GM12878 (cell line): ENCODE data around the gene IDH3A. TPM values are rescaled to one million over a fixed set of nuclear protein-coding genes. Genes with fewer than 3 reads are reported as not detected.
A peak's percentile ranks its signal among the peaks of the same experiment; 100 is the strongest.

Source experiments
- ATAC-seq: fragments of 200-7000 bp; cut with Tn5 transposase; 3 replicates; pipeline ENCODE4 v1.9.1; 2020; ENCODE audit warnings: mild to moderate bottlenecking, moderate library complexity
- BruUV-seq: library from RNA; stranded (reverse); fragments of 400-500 nt; replicated peaks from 2 replicates; lab custom pipeline; 2021; lab: Mats Ljungman, UMichigan
- CTCF ChIA-PET: fragments of 300-600 bp; sonication (Branson Sonifier 250); formaldehyde crosslinking; extraction: SDS; loops from one replicate; lab custom pipeline; 2021; ENCODE audit warnings: inconsistent platforms; lab: Yijun Ruan, JAX
- POLR2A ChIA-PET: fragments of 350-600 bp; formaldehyde crosslinking; extraction: SDS; loops from one replicate; lab custom pipeline; 2021; ENCODE audit warnings: inconsistent platforms; lab: Charles Lee
- RAD21 ChIA-PET: fragments of 300-600 bp; sonication (Branson Sonifier 250); formaldehyde crosslinking; loops from one replicate; lab custom pipeline; 2023; ENCODE audit warnings: antibody characterized with exemption; ENCODE audit not compliant: unreplicated experiment; lab: Charles Lee
- SMC1A ChIA-PET: fragments of 300-600 bp; sonication (Branson Sonifier 250); formaldehyde crosslinking; loops from one replicate; lab custom pipeline; 2023; ENCODE audit not compliant: unreplicated experiment, uncharacterized antibody; lab: Charles Lee
- DNase-seq: peaks from one replicate; pipeline ENCODE4 v3.0.0-alpha.2; 2011; ENCODE audit warnings: low read depth, low spot score
- FAIRE-seq: peaks from 3 replicates; lab custom pipeline; 2011; peaks lifted over from hg19 to GRCh38; lab: Jason Lieb, UNC
- H2AFZ ChIP-seq: 2 replicates; pipeline ENCODE4 v1.6.0; 2011; ENCODE audit warnings: low read depth, low read length, control low read depth; ENCODE audit not compliant: control insufficient read depth
- H3K27ac ChIP-seq: 2 replicates; pipeline ENCODE4 v1.5.1; 2011; ENCODE audit warnings: control low read depth; ENCODE audit not compliant: control insufficient read depth, insufficient read depth
- H3K27me3 ChIP-seq, 2 experiments: replicated peaks in 1 of 2; 2 replicates each; pipeline versions ENCODE4 v1.6.0 to v1.6.1; 2011; ENCODE audit warnings: low read length in 1 of 2; ENCODE audit not compliant: control insufficient read depth in 2 of 2, insufficient read depth in 2 of 2
- H3K36me3 ChIP-seq, 2 experiments: 2 replicates each; pipeline ENCODE4 v1.5.1; 2011; ENCODE audit warnings: low read length in 1 of 2; ENCODE audit not compliant: control insufficient read depth in 2 of 2, insufficient read depth in 2 of 2
- H3K4me1 ChIP-seq: 2 replicates; pipeline ENCODE4 v1.6.1; 2011; ENCODE audit warnings: mild to moderate bottlenecking, low read length, moderate library complexity, mixed read lengths; ENCODE audit not compliant: control insufficient read depth, insufficient read depth
- H3K4me2 ChIP-seq: 2 replicates; pipeline ENCODE4 v1.6.0; 2011; ENCODE audit warnings: control low read depth; ENCODE audit not compliant: control insufficient read depth, insufficient read depth
- H3K4me3 ChIP-seq: fragments of 200-600 bp; sonication (generic); 2 replicates; pipeline ENCODE4 v1.5.1; 2016
- H3K79me2 ChIP-seq: 2 replicates; pipeline ENCODE4 v1.6.0; 2011; ENCODE audit warnings: low read length; ENCODE audit not compliant: control insufficient read depth, insufficient read depth
- H3K9ac ChIP-seq: 2 replicates; pipeline ENCODE4 v1.8.0; 2011; ENCODE audit warnings: low read length, control low read depth, mixed read lengths; ENCODE audit not compliant: control insufficient read depth, insufficient read depth
- H3K9me3 ChIP-seq: replicated peaks from 3 replicates; pipeline ENCODE4 v1.5.1; 2011; ENCODE audit warnings: mild to moderate bottlenecking, low read length; ENCODE audit not compliant: control insufficient read depth, insufficient read depth
- H4K20me1 ChIP-seq: 2 replicates; pipeline ENCODE4 v1.6.0; 2011; ENCODE audit not compliant: control insufficient read depth, insufficient read depth
- BHLHE40 ChIP-seq, 2 experiments: fragments of 450-650 bp in 1 of 2; IDR thresholded peaks; 2 replicates each; pipeline ENCODE4 v1.6.1; 2011 to 2017; ENCODE audit warnings: low read depth in 2 of 2, borderline replicate concordance in 1 of 2, improper control_type of control experiment in 1 of 2, low read length in 1 of 2, mild to moderate bottlenecking in 1 of 2
- FOS ChIP-seq: IDR thresholded peaks from 3 replicates; pipeline ENCODE4 v1.6.1; 2011; ENCODE audit warnings: borderline replicate concordance; ENCODE audit not compliant: insufficient read length; ENCODE audit errors: extremely low read depth
- FOXK2 ChIP-seq: fragments of 450-650 bp; IDR thresholded peaks from 2 replicates; pipeline ENCODE4 v1.6.1; 2017; ENCODE audit warnings: mild to moderate bottlenecking, moderate library complexity
- JUNB ChIP-seq: IDR thresholded peaks from 2 replicates; pipeline ENCODE4 v1.6.1; 2016; ENCODE audit warnings: antibody characterized with exemption, mild to moderate bottlenecking
- PKNOX1 ChIP-seq: fragments of 450-650 bp; IDR thresholded peaks from 2 replicates; pipeline ENCODE4 v1.6.1; 2016; ENCODE audit warnings: mild to moderate bottlenecking
- USF2 ChIP-seq: IDR thresholded peaks from 2 replicates; pipeline ENCODE4 v1.6.1; 2011; ENCODE audit warnings: low read depth, low read length, improper control_type of control experiment, borderline replicate concordance
- WGBS: methylation state at CpG from one replicate; pipeline ENCODE4 v1.1.6; 2016; ENCODE audit warnings: low lambda C conversion rate; ENCODE audit not compliant: insufficient replicate concordance, insufficient coverage; ENCODE audit errors: missing lambda C conversion rate; 5-methylcytosine and 5-hydroxymethylcytosine counted together
- in situ Hi-C: fragments of 300-500 bp; cut with MboI; formaldehyde crosslinking; loops from 9 replicates; pipeline ENCODE4 v1.14.3; 2018; ENCODE audit warnings: mixed read lengths
- intact Hi-C: fragments of 100-400 bp; cut with micrococcal nuclease; formaldehyde crosslinking; loops from one replicate; pipeline ENCODE4 v1.14.2; 2022; ENCODE audit not compliant: unreplicated experiment
- polyA plus RNA-seq, 11 experiments: library from polyadenylated mRNA; depleted of rRNA in 4 of 11; unstranded in 6 of 11; stranded (reverse) in 5 of 11; fragments of >200 nt; fragmentation: Nextera tagmentation in 4 of 11; fragmentation: Illumina TruSeq in 1 of 11; extraction: Ambion mirVana in 4 of 11; extraction: Trizol in 1 of 11; gene quantifications; 1 replicate in 1 of 11; 2 replicates in 10 of 11; pipeline versions ENCODE4 v1.2.1 to v1.2.3, GENCODE V29; 2011 to 2016; ENCODE audit warnings: inconsistent platforms in 2 of 11, missing spikeins in 2 of 11, low read depth in 1 of 11
- total RNA-seq, 4 experiments: library from RNA; depleted of rRNA in 3 of 4; stranded (reverse); fragments of >200 nt in 3 of 4; fragmentation: Illumina TruSeq in 1 of 4; extraction: Trizol in 1 of 4; gene quantifications; 2 replicates each; pipeline versions ENCODE4 v1.2.1 to v1.2.3, GENCODE V29; 2013 to 2021
- TF ChIP-seq, protein P1 (sequence below): IDR thresholded peaks from 2 replicates; pipeline ENCODE4 v1.6.1; 2011; ENCODE audit warnings: borderline replicate concordance, low read depth, mild to moderate bottlenecking, moderate library complexity, low read length; ENCODE audit not compliant: insufficient read depth, poor library complexity, severe bottlenecking

The IDH3A gene
- total and polyA plus RNA-seq, 10 of the 15 experiments (the other 5 are each of a cell fraction or from before 2014, with no cell fraction given): 83.9 to 254 (median 195) TPM

GRCh38 chr15:78168608-78169007, 19.4 kb downstream of the IDH3A start:
- H3K9ac ChIP-seq: peak overlapping the region; percentile 25; the same call in 1 of the 2 replicates
- H3K4me1 ChIP-seq: peaks cover 66% of the 10 kb centered on the region
- 87% methylated on average over 5 of the region's 5 CpGs for WGBS
- H3K9me3 ChIP-seq: peaks cover 8% of the 10 kb centered on the region; the same call in 2 of the 3 replicates
- POLR2A ChIA-PET: interaction anchor here (1.2 to 3.0 kb wide), 3 partner anchors 13 to 19 kb away, joined by 4 to 29 read pairs (median 15); partner anchors contain the start of gene IDH3A
- in situ Hi-C loops: loop anchor here (25.0 kb wide), 1 partner anchor 819 kb away; no protein-coding TSS in a partner anchor
- no peak for TF ChIP-seq JUNB
- no peak for TF ChIP-seq FOXK2
- no peak for TF ChIP-seq PKNOX1
- TF ChIP-seq, protein P1, sequence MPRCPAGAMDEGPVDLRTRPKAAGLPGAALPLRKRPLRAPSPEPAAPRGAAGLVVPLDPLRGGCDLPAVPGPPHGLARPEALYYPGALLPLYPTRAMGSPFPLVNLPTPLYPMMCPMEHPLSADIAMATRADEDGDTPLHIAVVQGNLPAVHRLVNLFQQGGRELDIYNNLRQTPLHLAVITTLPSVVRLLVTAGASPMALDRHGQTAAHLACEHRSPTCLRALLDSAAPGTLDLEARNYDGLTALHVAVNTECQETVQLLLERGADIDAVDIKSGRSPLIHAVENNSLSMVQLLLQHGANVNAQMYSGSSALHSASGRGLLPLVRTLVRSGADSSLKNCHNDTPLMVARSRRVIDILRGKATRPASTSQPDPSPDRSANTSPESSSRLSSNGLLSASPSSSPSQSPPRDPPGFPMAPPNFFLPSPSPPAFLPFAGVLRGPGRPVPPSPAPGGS: no peak
- no peak for TF ChIP-seq FOS
- TF ChIP-seq BHLHE40 (IDR thresholded peaks at IDR 0.05; ENCODE audit: borderline replicate concordance in 1 of 2, low read depth in 2 of 2, low read length in 1 of 2): no peak
- no peak for TF ChIP-seq USF2
- peaks cover 23 to 44% of the 10 kb centered on the region in 2 experiments for H3K36me3 ChIP-seq
- no peak overlapping the region for H3K4me3 ChIP-seq
- H2AFZ ChIP-seq: peak overlapping the region; percentile 26; the same call in 1 of the 2 replicates
- intact Hi-C loops: loop anchor here (5.0 kb wide), 1 partner anchor 101 kb away; no protein-coding TSS in a partner anchor
- H3K4me2 ChIP-seq: peak overlapping the region; percentile 50
- no peak for DNase-seq
- CTCF ChIA-PET: interaction anchor here (0.9 to 7.1 kb wide), 9 partner anchors 9 to 73 kb away, joined by 3 to 48 read pairs (median 5); partner anchors contain the start of gene CIB2
- RAD21 ChIA-PET: interaction anchor here (1.1 to 7.0 kb wide), 4 partner anchors 16 to 131 kb away, joined by 3 to 53 read pairs (median 4); partner anchors contain the start of genes IDH3A and SKIC8
- ATAC-seq: peak; percentile 28
- peaks cover 8% of the 10 kb centered on the region for H3K79me2 ChIP-seq
- no peaks in the 10 kb centered on the region for H3K27me3 ChIP-seq
- no TSS peak for BruUV-seq
- SMC1A ChIA-PET: interaction anchor here (1.2 to 13.7 kb wide), 7 partner anchors 8 to 71 kb away, joined by 3 to 152 read pairs (median 11); partner anchors contain the start of gene IDH3A
- H3K27ac ChIP-seq: peak overlapping the region; percentile 88
- H4K20me1 ChIP-seq: no peaks in the 10 kb centered on the region
- FAIRE-seq: no peak
